Esophagus muscularis mucosa (tissue), 3 donors: ENCODE data around the gene ATP5ME.

ENCODE experiments used
- POLR2A ChIP-seq: fragments of 450-650 bp; IDR thresholded peaks from one replicate; pipeline ENCODE4 v1.6.1; 2017; ENCODE audit warnings: antibody characterized with exemption, moderate library complexity, mild to moderate bottlenecking, low read depth
- TF ChIP-seq, protein P1 (sequence below), 3 experiments: fragments of 200-600 bp in 2 of 3; fragments of 450-650 bp in 1 of 3; sonication (generic) in 2 of 3; IDR thresholded peaks; one replicate each; pipeline ENCODE4 v1.5.1; 2017 to 2019; ENCODE audit warnings: antibody characterized with exemption in 3 of 3, mild to moderate bottlenecking in 2 of 3, moderate library complexity in 1 of 3

DNA sequence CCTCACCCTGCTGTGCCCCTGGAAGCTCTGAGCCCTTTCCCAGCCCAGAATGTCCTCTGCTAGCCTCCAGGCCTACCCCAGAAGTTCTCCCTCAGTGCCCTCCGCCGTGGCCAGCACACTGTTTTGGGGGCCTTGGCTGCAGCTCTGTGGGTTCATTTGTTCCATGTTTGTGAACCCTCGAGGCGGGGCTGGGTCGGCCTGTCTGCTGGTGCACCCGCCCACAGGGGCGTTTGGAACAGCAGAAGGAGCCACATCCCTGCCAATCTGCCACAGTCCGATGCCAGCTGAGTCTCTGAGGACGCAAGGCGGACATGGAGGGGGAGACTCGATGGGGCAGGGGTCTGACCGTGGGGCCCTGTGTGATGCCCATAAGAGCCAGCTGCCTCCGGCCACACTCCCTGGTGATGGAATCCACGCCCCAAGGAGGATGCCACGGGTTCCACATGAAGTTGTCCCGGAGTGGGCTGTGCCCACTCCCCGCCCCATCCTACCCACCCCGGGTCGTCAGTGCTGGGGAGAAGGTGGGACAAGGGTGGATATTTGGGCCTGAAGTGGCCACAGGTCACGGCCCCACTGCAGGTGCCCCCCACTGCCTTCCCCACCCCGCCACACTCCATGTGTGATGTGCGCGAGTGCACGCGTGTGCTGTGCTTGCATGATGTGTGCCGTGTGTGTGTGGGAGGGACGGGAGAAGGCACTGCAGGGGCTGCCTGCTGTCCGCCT, 7.1 kb downstream of the ATP5ME start:
- TF ChIP-seq POLR2A: no peak
- TF ChIP-seq, protein P1, sequence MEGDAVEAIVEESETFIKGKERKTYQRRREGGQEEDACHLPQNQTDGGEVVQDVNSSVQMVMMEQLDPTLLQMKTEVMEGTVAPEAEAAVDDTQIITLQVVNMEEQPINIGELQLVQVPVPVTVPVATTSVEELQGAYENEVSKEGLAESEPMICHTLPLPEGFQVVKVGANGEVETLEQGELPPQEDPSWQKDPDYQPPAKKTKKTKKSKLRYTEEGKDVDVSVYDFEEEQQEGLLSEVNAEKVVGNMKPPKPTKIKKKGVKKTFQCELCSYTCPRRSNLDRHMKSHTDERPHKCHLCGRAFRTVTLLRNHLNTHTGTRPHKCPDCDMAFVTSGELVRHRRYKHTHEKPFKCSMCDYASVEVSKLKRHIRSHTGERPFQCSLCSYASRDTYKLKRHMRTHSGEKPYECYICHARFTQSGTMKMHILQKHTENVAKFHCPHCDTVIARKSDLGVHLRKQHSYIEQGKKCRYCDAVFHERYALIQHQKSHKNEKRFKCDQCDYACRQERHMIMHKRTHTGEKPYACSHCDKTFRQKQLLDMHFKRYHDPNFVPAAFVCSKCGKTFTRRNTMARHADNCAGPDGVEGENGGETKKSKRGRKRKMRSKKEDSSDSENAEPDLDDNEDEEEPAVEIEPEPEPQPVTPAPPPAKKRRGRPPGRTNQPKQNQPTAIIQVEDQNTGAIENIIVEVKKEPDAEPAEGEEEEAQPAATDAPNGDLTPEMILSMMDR (IDR thresholded peaks at IDR 0.05): no peak
